GM23338 (cell line): ENCODE results near the gene HABP4. TPM values are rescaled to one million over a fixed set of nuclear protein-coding genes. Genes with fewer than 3 reads are reported as not detected.

Source experiments
- ATAC-seq: fragments of 200-7000 bp; cut with Tn5 transposase; 3 replicates; pipeline ENCODE4 v1.9.1; 2020
- DNase-seq: peaks from one replicate; pipeline ENCODE4 v3.0.0-alpha.2; 2015; ENCODE audit warnings: low spot score
- H2AFZ ChIP-seq: fragments of 200-600 bp; sonication (generic); 2 replicates; pipeline ENCODE4 v1.8.0; 2016; ENCODE audit warnings: antibody characterized with exemption, mild to moderate bottlenecking, moderate library complexity
- H3F3A ChIP-seq: fragments of 200-600 bp; sonication (generic); replicated peaks from 2 replicates; pipeline ENCODE4 v1.8.0; 2017; ENCODE audit warnings: antibody characterized with exemption, mixed run types, low read depth
- H3K27ac ChIP-seq: fragments of 200-600 bp; sonication (generic); 2 replicates; pipeline ENCODE4 v1.6.1; 2016; ENCODE audit warnings: low read depth
- H3K27me3 ChIP-seq: fragments of 200-600 bp; sonication (generic); 2 replicates; pipeline ENCODE4 v1.8.0; 2016; ENCODE audit warnings: mild to moderate bottlenecking, mixed run types, moderate library complexity; ENCODE audit not compliant: insufficient read depth
- H3K36me3 ChIP-seq: fragments of 200-600 bp; sonication (generic); 2 replicates; pipeline ENCODE4 v1.8.0; 2016; ENCODE audit warnings: mild to moderate bottlenecking; ENCODE audit not compliant: insufficient read depth
- H3K4me1 ChIP-seq: fragments of 200-600 bp; sonication (generic); 2 replicates; pipeline ENCODE4 v1.8.0; 2016; ENCODE audit warnings: mild to moderate bottlenecking, moderate library complexity; ENCODE audit not compliant: insufficient read depth
- H3K4me2 ChIP-seq: fragments of 200-600 bp; sonication (generic); 2 replicates; pipeline ENCODE4 v1.7.1; 2017; ENCODE audit warnings: mixed run types
- H3K4me3 ChIP-seq: fragments of 200-600 bp; sonication (generic); 2 replicates; pipeline ENCODE4 v1.6.1; 2016; ENCODE audit warnings: mixed run types
- H3K79me2 ChIP-seq: fragments of 200-600 bp; sonication (generic); replicated peaks from 2 replicates; pipeline ENCODE4 v1.8.0; 2017; ENCODE audit warnings: mild to moderate bottlenecking; ENCODE audit not compliant: insufficient read depth
- H3K9me2 ChIP-seq: fragments of 200-600 bp; sonication (generic); 2 replicates; pipeline ENCODE4 v1.8.0; 2017; ENCODE audit not compliant: insufficient read depth
- H4K20me1 ChIP-seq: fragments of 200-600 bp; sonication (generic); replicated peaks from 2 replicates; pipeline ENCODE4 v1.8.0; 2017; ENCODE audit warnings: mild to moderate bottlenecking; ENCODE audit not compliant: insufficient read depth
- H3K27ac Mint-ChIP-seq: 2 replicates; pipeline ENCODE4 v1.8.0; 2020; ENCODE audit warnings: inconsistent platforms, mild to moderate bottlenecking, moderate library complexity, mixed read lengths
- H3K27me3 Mint-ChIP-seq: 3 replicates; pipeline ENCODE4 v1.8.0; 2022; ENCODE audit warnings: low read depth, mild to moderate bottlenecking, moderate library complexity, mixed read lengths, inconsistent platforms; ENCODE audit not compliant: insufficient read depth, poor library complexity
- H3K36me3 Mint-ChIP-seq: 3 replicates; pipeline ENCODE4 v1.8.0; 2021; ENCODE audit warnings: low read depth, mild to moderate bottlenecking, inconsistent platforms, moderate library complexity, mixed read lengths
- H3K4me1 Mint-ChIP-seq: 3 replicates; pipeline ENCODE4 v1.8.0; 2020; ENCODE audit warnings: mild to moderate bottlenecking, inconsistent platforms, mixed read lengths
- H3K4me3 Mint-ChIP-seq: 3 replicates; pipeline ENCODE4 v1.8.0; 2021; ENCODE audit warnings: moderate library complexity, mild to moderate bottlenecking, inconsistent platforms, mixed read lengths
- H3K9me3 Mint-ChIP-seq: 3 replicates; pipeline ENCODE4 v1.8.0; 2020; ENCODE audit warnings: moderate library complexity, mild to moderate bottlenecking, inconsistent platforms, mixed read lengths
- POLR2AphosphoS5 ChIP-seq: IDR thresholded peaks from 2 replicates; pipeline ENCODE4 v1.6.1; 2016; ENCODE audit warnings: antibody characterized with exemption, low read depth
- ZNF114 ChIP-seq: fragments of 250-450 bp; sonication (Bioruptor Pico); IDR thresholded peaks from 2 replicates; pipeline ENCODE4 v1.5.0; 2020; ENCODE audit warnings: mild to moderate bottlenecking, moderate library complexity
- polyA plus RNA-seq: library from polyadenylated mRNA; unstranded; fragments of >200 nt; fragmentation: Nextera tagmentation; extraction: Ambion mirVana; gene quantifications from 2 replicates; pipeline ENCODE4 v1.2.1, GENCODE V29; 2016
- total RNA-seq: library from RNA; depleted of rRNA; stranded (reverse); fragments of >200 nt; shearing (Covaris generic); gene quantifications from 2 replicates; pipeline ENCODE4 v1.2.3, GENCODE V29; 2014
- TF ChIP-seq, protein P1 (sequence below): fragments of 250-450 bp; sonication (Bioruptor Pico); IDR thresholded peaks from 2 replicates; pipeline ENCODE4 v1.5.0; 2020; ENCODE audit warnings: mild to moderate bottlenecking, moderate library complexity

Gene HABP4
- total and polyA plus RNA-seq, 2 experiments from 2014 or later: 8.8 to 9.9 TPM

DNA sequence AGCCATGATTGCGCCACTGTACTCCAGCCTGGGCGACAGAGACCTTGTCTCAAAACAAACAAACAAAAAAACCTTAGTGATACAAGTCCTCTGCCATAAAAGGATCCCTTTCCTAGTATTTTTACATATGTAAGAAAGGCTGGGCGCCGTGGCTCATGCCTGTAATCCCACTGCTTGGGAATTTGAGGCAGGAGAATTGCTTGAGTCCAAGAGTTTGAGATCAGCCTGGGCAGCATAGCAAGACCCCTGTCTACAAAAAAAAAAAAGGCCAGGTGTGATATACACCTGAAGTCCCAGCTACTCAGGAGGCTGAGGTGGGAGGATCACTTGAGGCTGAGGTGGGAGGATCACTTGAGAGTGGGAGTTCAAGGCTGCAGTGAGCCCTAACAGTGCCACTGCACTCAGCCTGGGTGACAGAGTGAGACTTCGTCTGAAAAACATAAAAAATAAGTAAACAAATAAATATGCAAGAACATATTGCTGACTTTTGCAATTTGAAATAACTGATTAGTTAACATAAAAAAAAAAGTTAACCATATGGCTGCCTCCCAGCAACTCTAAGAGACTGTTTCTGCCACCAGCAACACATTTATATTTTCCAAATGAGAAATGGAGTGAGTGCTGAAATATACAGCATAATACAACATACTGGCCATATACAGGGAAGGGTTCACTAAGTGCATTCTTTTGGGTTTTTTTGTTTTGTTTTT is 38.7 kb upstream of the HABP4 start:
- Histone ChIP-seq H3K27ac (no peak overlapping the region), H3F3A (0 out of 2 replicates have a peak, but pooled peaks cover 9% of the 10 kb centered on the region), H3K4me1 (peaks cover 41% of the 10 kb centered on the region), H3K36me3 (no peaks in the 10 kb centered on the region; the same call in 1 of the 2 replicates), H4K20me1 (peaks cover 29% of the 10 kb centered on the region; the same call in 1 of the 2 replicates), H2AFZ (no peak overlapping the region), H3K4me2 (no peak overlapping the region), H3K4me3 (no peak overlapping the region), H3K27me3 (no peaks in the 10 kb centered on the region), H3K79me2 (peaks cover 83% of the 10 kb centered on the region), H3K9me2 (no peaks in the 10 kb centered on the region)
- DNase-seq (no peak), ATAC-seq (no peak)
- H3K27ac Mint-ChIP-seq: 0 out of 2 replicates have a peak overlapping the region, but pooled peaks have one; percentile 7
- peaks cover 21% of the 10 kb centered on the region; the same call in 2 of the 3 replicates for H3K36me3 Mint-ChIP-seq
- H3K4me1 Mint-ChIP-seq: peaks cover 46% of the 10 kb centered on the region
- TF ChIP-seq, protein P1, sequence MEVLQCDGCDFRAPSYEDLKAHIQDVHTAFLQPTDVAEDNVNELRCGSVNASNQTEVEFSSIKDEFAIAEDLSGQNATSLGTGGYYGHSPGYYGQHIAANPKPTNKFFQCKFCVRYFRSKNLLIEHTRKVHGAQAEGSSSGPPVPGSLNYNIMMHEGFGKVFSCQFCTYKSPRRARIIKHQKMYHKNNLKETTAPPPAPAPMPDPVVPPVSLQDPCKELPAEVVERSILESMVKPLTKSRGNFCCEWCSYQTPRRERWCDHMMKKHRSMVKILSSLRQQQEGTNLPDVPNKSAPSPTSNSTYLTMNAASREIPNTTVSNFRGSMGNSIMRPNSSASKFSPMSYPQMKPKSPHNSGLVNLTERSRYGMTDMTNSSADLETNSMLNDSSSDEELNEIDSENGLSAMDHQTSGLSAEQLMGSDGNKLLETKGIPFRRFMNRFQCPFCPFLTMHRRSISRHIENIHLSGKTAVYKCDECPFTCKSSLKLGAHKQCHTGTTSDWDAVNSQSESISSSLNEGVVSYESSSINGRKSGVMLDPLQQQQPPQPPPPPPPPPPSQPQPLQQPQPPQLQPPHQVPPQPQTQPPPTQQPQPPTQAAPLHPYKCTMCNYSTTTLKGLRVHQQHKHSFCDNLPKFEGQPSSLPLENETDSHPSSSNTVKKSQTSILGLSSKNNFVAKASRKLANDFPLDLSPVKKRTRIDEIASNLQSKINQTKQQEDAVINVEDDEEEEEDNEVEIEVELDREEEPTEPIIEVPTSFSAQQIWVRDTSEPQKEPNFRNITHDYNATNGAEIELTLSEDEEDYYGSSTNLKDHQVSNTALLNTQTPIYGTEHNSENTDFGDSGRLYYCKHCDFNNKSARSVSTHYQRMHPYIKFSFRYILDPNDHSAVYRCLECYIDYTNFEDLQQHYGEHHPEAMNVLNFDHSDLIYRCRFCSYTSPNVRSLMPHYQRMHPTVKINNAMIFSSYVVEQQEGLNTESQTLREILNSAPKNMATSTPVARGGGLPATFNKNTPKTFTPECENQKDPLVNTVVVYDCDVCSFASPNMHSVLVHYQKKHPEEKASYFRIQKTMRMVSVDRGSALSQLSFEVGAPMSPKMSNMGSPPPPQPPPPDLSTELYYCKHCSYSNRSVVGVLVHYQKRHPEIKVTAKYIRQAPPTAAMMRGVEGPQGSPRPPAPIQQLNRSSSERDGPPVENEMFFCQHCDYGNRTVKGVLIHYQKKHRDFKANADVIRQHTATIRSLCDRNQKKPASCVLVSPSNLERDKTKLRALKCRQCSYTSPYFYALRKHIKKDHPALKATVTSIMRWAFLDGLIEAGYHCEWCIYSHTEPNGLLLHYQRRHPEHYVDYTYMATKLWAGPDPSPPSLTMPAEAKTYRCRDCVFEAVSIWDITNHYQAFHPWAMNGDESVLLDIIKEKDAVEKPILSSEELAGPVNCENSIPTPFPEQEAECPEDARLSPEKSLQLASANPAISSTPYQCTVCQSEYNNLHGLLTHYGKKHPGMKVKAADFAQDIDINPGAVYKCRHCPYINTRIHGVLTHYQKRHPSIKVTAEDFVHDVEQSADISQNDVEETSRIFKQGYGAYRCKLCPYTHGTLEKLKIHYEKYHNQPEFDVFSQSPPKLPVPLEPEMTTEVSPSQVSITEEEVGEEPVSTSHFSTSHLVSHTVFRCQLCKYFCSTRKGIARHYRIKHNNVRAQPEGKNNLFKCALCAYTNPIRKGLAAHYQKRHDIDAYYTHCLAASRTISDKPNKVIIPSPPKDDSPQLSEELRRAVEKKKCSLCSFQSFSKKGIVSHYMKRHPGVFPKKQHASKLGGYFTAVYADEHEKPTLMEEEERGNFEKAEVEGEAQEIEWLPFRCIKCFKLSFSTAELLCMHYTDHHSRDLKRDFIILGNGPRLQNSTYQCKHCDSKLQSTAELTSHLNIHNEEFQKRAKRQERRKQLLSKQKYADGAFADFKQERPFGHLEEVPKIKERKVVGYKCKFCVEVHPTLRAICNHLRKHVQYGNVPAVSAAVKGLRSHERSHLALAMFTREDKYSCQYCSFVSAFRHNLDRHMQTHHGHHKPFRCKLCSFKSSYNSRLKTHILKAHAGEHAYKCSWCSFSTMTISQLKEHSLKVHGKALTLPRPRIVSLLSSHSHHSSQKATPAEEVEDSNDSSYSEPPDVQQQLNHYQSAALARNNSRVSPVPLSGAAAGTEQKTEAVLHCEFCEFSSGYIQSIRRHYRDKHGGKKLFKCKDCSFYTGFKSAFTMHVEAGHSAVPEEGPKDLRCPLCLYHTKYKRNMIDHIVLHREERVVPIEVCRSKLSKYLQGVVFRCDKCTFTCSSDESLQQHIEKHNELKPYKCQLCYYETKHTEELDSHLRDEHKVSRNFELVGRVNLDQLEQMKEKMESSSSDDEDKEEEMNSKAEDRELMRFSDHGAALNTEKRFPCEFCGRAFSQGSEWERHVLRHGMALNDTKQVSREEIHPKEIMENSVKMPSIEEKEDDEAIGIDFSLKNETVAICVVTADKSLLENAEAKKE (CRISPR knock-in tag): no peak
- TF ChIP-seq POLR2AphosphoS5 (no peak), ZNF114 (no peak)
- H3K4me3 Mint-ChIP-seq: no peak overlapping the region
- no peaks in the 10 kb centered on the region for H3K9me3 Mint-ChIP-seq
- peaks cover 4% of the 10 kb centered on the region for H3K27me3 Mint-ChIP-seq
